ENCODE measurements around the gene GALNT17.

The GALNT17 gene

DNA sequence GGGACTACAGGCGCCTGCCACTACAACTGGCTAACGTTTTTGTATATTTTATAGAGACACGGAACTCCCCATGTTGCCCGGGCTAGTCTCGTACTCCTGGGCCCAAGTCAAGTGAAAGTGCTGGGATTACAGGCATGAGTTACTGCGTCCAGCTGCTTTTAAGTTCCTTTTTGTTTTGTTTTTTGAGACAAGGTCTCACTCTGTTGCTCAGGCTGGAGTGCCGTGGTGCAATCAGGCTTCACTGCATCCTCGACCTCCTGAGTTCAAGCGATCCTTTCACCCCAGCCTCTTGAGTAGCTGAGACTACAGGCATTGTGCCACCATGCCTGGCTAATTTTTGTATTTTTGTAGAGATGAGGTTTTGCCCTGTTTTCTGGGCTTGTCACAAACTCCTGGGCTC, 155.0 kb downstream of the GALNT17 start:
- DNase-seq = no peak

DNA sequence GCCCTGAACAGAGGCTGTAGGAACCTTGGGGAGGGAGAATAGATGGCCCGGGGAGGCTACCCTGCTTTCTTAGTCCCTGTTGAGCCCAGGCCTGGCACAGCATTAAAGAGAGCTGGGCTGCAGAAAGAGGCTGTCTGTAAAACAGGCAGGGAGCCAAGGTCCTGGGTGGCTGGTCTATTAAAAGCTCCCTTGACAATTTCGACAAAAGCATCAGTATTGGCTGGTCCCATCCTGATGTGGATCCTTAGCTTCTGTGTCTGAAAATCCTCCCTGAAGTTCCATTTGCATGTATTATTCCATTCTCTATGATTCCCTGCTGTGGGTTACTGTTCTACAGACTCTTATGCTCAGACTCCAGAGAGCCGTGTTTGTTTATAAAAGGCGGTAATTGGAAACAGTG, 158.5 kb downstream of the GALNT17 start:
- no peak for DNase-seq

- DNase-seq = no peak
Observed at GRCh38 chr7:71298378-71298777, 166.4 kb downstream of the GALNT17 start.

GRCh38 chr7:71300086-71300485, 168.1 kb downstream of the GALNT17 start:
- no peak for DNase-seq

DNA sequence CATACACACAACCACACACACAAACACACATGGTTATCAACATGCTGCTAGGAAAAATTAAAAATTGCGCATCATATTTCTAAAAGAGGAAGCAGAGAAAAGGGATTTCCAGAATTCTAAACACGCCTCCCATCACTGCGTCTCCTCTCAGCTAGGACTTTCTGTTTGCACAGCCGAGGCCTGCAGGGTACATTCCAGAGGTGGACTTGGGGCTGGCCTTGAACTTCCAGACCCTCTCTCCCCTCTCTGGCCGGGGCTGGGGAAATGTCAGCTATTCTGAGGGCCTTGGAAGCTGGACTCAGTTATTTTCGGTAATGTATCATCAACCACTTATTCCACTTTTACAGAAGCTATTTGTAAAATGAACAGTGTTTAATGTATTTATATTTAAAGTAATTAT, 168.7 kb downstream of the GALNT17 start:
- no peak for DNase-seq

- no peak for DNase-seq
Observed at GRCh38 chr7:71301167-71301566, 169.2 kb downstream of the GALNT17 start.

DNA sequence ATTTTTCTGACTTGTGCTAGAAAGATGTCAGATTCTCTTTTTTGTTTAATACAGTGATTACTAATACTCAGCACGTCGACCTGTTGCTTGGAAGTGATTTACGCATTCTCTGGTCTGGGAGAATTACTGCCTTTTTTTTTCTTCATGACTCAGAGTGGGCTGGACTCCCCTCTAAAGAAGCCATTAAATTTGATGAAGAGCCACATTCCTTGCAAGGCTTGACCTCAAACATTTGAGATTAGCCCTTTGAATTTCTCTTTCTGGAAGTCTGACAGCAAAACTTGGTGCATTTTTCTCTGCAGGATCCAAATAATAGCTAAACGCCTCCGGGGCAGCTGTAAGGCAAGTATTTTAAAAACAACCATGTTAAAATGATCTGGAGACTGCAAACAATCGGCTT, 171.6 kb downstream of the GALNT17 start:
- no peak for DNase-seq

DNA sequence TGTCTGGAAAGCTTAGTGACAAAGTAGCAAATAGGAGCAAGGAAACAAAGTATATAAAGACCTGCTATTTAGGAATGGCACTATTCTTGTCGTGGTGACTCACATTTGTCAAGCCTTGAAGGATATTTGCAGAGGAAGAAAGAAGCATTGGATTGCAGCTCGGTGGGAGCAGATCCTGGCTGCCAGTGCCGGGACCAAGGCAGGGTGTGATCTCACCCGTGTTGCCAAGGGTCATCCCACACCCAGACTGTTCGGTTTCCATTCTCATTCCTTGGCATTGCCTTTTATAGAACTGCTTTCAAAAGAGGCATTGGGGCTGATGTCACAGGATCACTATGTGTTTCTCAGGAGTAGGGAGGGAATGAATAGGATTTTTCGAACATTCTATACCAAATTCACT, 176.2 kb downstream of the GALNT17 start:
- DNase-seq = no peak

DNA sequence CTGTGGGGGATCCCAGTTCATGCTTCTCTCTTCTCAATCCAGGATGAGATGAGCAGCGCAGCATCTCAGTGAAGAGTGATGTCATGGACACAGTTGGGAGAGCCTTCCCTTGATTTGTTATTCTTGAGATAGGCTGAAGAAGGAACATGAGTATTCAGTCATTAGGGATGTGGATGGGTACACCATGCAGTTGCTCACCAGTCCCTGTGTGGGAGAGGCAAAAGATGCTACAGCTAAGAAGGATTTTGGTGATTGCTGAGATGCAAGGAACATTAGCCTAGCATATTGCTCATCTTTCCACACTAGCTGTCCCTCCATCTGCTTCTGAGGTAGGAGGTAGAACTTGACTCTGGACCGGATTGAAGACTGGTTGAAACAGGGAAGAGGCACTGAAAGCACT, 179.6 kb downstream of the GALNT17 start:
- DNase-seq = no peak

DNA sequence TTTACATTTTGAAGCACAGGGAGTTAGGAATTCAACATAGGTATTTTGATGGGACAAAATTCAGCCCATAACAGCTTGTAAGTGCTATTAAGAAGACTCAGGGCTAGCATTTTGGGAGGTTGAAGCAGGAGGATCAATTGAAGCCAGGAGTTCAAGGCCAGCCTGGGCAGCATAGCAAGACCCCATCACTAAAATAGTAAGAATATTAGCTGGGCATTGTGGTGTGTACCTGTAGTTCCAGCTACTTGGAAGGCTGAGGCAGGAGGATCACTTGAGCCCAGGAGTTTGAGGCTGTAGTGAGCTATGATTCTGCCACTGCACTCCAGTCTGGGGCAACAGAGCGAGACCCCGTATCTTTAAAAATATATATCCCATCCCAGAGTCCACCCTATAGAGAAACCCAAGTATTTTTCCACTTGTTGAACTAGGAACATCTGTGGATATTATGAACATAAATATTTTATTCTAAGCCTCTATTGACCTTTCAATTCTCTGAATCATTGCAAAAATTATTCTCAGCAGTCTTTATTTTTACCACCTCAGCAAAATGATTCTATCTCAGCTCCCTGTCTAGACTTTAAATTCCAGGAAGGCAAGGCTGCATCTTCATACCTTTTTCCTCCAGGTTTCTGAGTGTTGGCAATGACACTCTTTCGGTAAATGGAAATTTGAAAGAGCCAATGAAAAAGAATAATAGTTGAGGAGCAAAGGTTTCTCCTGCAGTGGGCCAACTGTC, 181.0 kb downstream of the GALNT17 start:
- DNase-seq = no peak

- DNase-seq = no peak
Observed at GRCh38 chr7:71313553-71313952, 181.6 kb downstream of the GALNT17 start.

DNA sequence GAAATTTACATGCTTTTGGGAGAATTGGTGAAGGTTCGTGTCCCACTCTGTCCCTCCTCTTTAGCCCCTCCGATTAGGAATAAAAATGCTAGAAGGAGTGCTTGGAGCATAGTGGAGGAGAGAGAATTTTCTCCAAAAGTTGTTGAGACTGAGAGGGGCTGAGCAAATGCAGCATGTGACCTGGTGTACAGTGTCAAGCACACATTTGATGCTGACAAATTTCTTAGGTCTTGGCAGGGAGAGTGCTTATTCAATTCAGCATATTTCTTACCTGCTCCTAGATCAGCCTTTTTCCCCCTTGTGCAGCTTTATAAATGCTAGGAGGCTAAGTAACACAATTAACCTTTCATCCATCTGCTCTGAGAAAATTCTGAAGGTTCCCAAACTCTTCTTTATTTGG, 189.0 kb downstream of the GALNT17 start:
- no peak for DNase-seq

GRCh38 chr7:71322201-71322600, 190.3 kb downstream of the GALNT17 start:
- no peak for DNase-seq

- DNase-seq = no peak
Observed at GRCh38 chr7:71323726-71324125, 191.8 kb downstream of the GALNT17 start.

GRCh38 chr7:71325151-71325550, 193.2 kb downstream of the GALNT17 start:
- no peak for DNase-seq

DNA sequence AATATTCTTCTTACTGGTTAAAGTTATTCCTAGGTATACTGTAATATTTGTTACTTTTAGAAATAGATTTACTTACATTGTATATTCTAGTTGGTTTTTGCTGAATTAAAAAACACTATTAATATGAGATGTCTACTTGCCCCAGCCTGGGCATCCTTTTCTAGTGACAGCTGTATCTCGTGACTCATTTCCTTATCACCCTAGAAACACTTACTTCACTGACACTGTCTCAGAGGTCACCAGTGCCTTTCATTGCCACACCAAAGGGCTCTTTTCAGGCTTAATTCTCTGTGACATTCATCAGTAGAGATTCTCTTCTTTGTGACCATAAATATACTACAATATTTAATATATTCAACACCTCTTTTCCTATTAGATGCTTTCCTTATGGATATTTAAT, 194.7 kb downstream of the GALNT17 start:
- DNase-seq = no peak

DNA sequence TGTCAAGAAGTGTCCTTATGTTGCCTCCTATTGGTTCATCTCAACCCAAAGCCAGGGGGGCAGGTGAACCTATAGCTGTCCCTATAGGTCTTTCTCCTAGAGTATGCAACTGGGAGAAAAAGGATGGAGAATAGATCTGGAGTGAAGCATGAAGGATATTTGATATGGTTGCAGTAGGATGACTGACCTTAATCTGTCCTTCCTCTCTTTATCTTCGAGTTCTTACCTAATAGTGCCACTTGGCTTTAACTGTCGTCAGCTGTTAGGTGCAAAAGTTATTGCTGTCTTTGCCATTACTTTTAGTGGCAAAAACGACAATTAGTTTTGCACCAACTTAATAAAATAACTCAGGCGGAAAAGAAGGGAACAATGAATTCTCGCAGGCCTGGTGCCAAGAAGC, 196.0 kb downstream of the GALNT17 start:
- DNase-seq = no peak

GRCh38 chr7:71329030-71329660, 197.2 kb downstream of the GALNT17 start:
- DNase-seq = no peak

DNA sequence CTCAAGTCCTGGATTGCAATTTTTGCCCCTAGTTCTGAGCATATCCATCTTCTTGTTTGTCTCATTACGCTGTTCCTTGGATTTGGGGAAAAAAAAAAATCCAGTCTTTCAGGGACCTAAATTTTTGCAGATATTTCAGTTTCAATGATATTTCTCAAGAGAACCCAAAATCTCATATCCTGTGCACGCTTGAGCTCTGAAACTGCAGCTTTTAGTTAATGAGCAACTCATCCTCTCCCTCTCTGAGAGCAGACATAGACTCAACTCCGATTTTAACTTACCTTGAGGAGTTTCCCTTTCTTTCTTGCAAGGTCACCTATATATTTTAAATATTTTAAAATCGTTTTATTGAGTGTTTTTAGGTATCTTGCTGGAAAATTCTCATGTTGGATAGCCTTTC, 200.3 kb downstream of the GALNT17 start:
- no peak for DNase-seq

- DNase-seq = no peak
Observed at GRCh38 chr7:71334541-71334940, 202.6 kb downstream of the GALNT17 start.

- no peak for DNase-seq
Observed at GRCh38 chr7:71338866-71339265, 206.9 kb downstream of the GALNT17 start.

- no peak for DNase-seq
Observed at GRCh38 chr7:71339924-71340323, 208.0 kb downstream of the GALNT17 start.

DNA sequence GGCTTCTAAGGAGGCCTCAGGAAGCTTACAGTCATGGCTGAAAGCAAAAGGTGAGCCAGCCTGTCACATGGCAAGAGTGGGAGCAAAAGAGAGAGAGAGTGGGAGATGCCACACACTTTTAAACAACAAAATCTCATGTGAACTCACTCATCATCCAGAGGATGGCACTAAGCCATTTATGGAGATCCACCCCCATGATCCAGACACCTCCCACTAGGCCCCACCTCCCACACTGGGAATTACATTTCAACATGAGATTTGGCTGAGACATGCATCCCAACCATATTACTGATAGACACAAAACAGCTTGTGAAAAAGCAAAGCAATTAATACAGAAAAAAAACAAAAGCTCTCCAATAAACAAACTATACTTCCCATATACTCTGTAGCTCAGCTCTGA, 210.3 kb downstream of the GALNT17 start:
- DNase-seq = no peak

DNA sequence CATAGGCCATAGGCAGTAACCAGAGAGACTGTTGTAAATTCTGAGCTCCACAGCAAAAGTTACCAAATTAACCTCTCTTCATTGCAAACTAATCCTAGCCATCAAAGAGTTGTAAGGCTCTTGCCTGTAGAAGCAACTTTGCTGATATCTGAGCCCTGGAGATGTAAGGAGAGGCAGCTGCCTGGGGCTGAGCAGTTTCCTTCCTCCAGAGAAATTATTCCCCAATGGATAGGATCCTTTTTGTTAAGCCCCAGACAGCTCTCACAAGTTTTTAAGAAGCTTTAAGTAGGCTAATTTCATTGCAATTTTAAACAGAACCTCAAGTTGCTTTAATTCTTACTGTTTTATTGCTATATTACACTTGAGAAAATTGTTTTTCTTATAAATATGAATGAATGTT, 211.1 kb downstream of the GALNT17 start:
- no peak for DNase-seq

DNA sequence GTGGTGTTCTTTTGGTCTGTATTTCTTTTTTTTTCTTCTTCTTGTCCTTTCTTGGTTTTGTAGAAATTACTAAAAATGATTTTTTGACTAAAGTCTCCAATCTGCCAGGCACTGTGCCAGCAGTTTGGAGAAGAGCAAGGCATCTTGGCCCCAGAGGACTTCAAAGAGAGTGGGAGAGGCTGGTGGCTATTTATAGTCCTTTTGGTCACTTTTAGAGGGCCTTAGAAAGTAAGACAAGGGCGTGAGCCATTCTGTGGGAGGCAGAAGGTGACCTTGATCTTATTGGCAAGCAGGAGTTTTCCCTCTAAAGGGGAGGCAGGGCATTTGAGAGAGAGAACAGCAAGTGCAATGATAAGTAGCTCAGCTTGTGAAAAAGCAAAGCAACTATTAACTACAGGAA, 211.9 kb downstream of the GALNT17 start:
- DNase-seq = no peak
